ENCODE results near the gene MTCL3.

Gene MTCL3

DNA sequence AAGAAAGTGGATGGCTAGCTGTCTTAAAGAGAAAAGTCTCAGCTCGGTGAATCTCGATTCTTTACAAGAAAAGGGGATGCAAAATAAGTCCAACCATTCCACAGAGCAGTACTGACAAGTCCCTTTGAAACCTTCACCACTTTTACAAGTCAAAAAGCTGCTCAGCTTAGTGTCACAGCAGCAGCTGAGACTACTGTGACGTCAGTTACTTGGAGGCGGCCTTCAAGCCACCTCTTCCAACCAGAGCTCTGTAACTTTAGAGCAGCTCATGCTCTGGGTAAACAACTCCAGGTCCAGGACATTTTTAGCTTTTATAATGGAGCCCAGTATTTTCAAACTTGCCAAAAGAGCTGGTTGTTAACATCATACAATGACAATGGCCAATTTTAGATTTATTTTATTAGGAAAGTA, 59.9 kb downstream of the MTCL3 start, which contains the start of gene KIAA0408:
Gene KIAA0408, minus strand, starts transcription at position 159 of the 411 bp plus-strand sequence. CDS start 5,408 bp downstream, outside the sequence.
- Histone ChIP-seq H3K9me3 (ENCODE audit: insufficient read depth, low read length) (no peaks in the 10 kb centered on the region), H3K36me3 (ENCODE audit: insufficient read depth, insufficient read length, low read length) (no peaks in the 10 kb centered on the region), H3K4me1 (ENCODE audit: insufficient read depth, insufficient read length) (no peaks in the 10 kb centered on the region), H3K4me3 (ENCODE audit: insufficient read length, low read depth) (no peak within 1 kb of the TSS), H3K27me3 (ENCODE audit: insufficient read depth, insufficient read length) (no peaks in the 10 kb centered on the region), H3K9ac (ENCODE audit: insufficient read length, low read depth) (no peak within 1 kb of the TSS)
- peak; percentile 23 for DNase-seq (ENCODE audit: low read depth, low spot score)
- no peak for TF ChIP-seq YY1 (IDR thresholded peaks at IDR 0.05; ENCODE audit: insufficient read depth, insufficient read length)
- TF ChIP-seq ZNF274 (IDR thresholded peaks at IDR 0.05; ENCODE audit: low read depth, low read length), result no peak

DNA sequence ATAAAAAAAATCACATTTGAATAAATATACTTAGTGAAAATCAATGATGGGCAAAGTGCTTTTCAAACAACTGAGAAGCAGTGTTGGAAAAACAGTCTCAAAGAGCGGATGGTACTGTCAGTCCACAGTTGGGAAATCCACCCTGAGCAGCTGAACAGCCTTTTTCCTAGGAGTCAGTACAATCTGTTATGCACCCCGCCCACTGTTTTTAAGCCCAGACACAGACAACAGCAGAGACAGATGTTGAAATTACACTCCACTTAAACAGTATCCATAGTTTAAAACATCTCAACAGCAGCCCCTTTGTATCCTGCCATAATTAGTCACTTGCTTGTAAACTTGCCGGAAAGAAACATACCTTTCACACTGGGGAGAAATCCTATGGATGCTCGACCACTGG, 60.3 kb downstream of the MTCL3 start:
- Histone ChIP-seq H3K36me3 (ENCODE audit: insufficient read depth, insufficient read length, low read length) (no peaks in the 10 kb centered on the region), H3K4me1 (ENCODE audit: insufficient read depth, insufficient read length) (no peaks in the 10 kb centered on the region), H3K9me3 (ENCODE audit: insufficient read depth, low read length) (no peaks in the 10 kb centered on the region), H3K4me3 (ENCODE audit: insufficient read length, low read depth) (no peak overlapping the region), H3K27me3 (ENCODE audit: insufficient read depth, insufficient read length) (no peaks in the 10 kb centered on the region), H3K9ac (ENCODE audit: insufficient read length, low read depth) (no peak overlapping the region)
- no peak for DNase-seq (ENCODE audit: low read depth, low spot score)
- TF ChIP-seq YY1 (IDR thresholded peaks at IDR 0.05; ENCODE audit: insufficient read depth, insufficient read length) (no peak), SUZ12 (IDR thresholded peaks at IDR 0.05; ENCODE audit: extremely low read depth, insufficient read depth, insufficient read length) (no peak)

DNA sequence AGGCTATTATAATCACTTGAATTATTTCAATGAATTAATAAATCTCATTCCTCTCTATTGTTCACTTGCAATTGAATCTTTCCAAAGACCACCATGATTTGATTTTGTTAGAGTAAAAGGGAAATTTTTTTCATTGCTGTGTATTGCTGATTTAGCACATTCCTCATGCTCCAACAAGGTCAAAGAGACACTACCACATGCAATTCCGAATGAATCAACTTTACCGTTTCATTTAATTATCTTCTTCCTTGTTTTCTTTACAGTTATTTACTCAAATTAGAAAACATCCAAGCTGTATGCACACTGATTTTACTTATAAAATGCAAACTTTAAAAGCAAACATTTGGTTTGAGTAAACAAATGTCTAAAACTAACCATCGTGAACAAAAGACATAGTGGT, 60.9 kb downstream of the MTCL3 start:
- no peak for TF ChIP-seq ZNF274 (IDR thresholded peaks at IDR 0.05; ENCODE audit: low read depth, low read length)
- no peak for TF ChIP-seq YY1 (IDR thresholded peaks at IDR 0.05; ENCODE audit: insufficient read depth, insufficient read length)
- Histone ChIP-seq H3K27me3 (ENCODE audit: insufficient read depth, insufficient read length) (no peaks in the 10 kb centered on the region), H3K9ac (ENCODE audit: insufficient read length, low read depth) (no peak overlapping the region), H3K4me1 (ENCODE audit: insufficient read depth, insufficient read length) (no peaks in the 10 kb centered on the region), H3K4me3 (ENCODE audit: insufficient read length, low read depth) (no peak overlapping the region), H3K36me3 (ENCODE audit: insufficient read depth, insufficient read length, low read length) (no peaks in the 10 kb centered on the region), H3K9me3 (ENCODE audit: insufficient read depth, low read length) (no peaks in the 10 kb centered on the region)
- no peak for DNase-seq (ENCODE audit: low read depth, low spot score)

DNA sequence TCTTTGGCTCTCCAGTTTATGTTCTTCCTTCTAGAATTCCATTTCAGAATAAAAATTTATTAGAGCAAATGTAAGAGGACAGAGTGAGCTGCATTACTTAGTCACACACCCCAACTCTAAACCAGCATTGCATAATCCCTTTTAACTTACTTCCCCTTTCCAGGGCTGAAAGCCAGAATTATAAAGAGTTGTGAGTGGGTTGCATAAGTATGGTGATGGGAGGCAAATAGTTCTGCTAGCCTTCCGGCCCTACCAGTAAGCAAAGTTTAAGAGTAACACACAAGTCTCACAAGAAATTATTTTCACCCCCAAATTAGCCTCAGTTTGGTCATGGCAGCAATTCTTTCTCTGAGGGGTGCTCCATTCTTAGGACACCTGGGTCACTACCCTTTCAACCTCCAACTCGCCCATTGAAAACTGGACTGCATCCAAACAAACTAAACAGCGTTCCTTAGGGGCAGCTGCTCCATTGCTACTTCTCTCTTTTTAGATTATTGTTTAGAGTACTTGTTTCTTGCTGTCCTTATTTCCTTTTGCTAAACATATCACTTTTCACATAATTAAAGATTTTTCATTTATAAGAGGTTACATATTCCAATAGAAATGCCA, 61.6 kb downstream of the MTCL3 start:
- Histone ChIP-seq H3K9me3 (ENCODE audit: insufficient read depth, low read length) (no peaks in the 10 kb centered on the region), H3K9ac (ENCODE audit: insufficient read length, low read depth) (no peak overlapping the region), H3K36me3 (ENCODE audit: insufficient read depth, insufficient read length, low read length) (no peaks in the 10 kb centered on the region), H3K4me1 (ENCODE audit: insufficient read depth, insufficient read length) (no peaks in the 10 kb centered on the region), H3K4me3 (ENCODE audit: insufficient read length, low read depth) (no peak overlapping the region), H3K27me3 (ENCODE audit: insufficient read depth, insufficient read length) (no peaks in the 10 kb centered on the region)
- TF ChIP-seq SUZ12 (IDR thresholded peaks at IDR 0.05; ENCODE audit: extremely low read depth, insufficient read depth, insufficient read length), result no peak
- no peak for TF ChIP-seq ZNF274 (IDR thresholded peaks at IDR 0.05; ENCODE audit: low read depth, low read length)
- TF ChIP-seq YY1 (IDR thresholded peaks at IDR 0.05; ENCODE audit: insufficient read depth, insufficient read length), result no peak
- no peak for DNase-seq (ENCODE audit: low read depth, low spot score)

DNA sequence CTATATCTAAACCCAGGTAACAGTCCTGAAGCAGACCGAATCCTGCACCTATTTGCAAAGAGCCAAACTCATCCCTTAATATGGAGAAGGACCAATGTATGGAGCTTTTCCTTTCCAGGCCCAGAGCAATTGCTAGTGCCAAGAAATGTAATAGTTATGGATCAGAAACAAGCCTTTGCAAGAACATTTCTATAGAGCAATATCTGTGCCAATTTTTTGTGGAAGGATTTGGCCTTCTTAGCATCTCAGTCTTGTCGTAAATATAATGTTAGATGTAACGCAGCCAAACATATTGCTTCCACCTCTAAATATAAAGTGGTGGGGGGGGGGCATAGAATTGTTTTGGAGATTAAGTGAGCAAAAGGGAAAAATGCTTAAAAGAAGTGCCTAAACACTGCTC, 62.7 kb downstream of the MTCL3 start:
- Histone ChIP-seq H3K4me3 (ENCODE audit: insufficient read length, low read depth) (no peak overlapping the region), H3K36me3 (ENCODE audit: insufficient read depth, insufficient read length, low read length) (no peaks in the 10 kb centered on the region), H3K27me3 (ENCODE audit: insufficient read depth, insufficient read length) (no peaks in the 10 kb centered on the region), H3K4me1 (ENCODE audit: insufficient read depth, insufficient read length) (no peaks in the 10 kb centered on the region), H3K9me3 (ENCODE audit: insufficient read depth, low read length) (no peaks in the 10 kb centered on the region), H3K9ac (ENCODE audit: insufficient read length, low read depth) (no peak overlapping the region)
- no peak for TF ChIP-seq SUZ12 (IDR thresholded peaks at IDR 0.05; ENCODE audit: extremely low read depth, insufficient read depth, insufficient read length)
- no peak for TF ChIP-seq ZNF274 (IDR thresholded peaks at IDR 0.05; ENCODE audit: low read depth, low read length)
- TF ChIP-seq YY1 (IDR thresholded peaks at IDR 0.05; ENCODE audit: insufficient read depth, insufficient read length), result no peak
- DNase-seq (ENCODE audit: low read depth, low spot score), result no peak

DNA sequence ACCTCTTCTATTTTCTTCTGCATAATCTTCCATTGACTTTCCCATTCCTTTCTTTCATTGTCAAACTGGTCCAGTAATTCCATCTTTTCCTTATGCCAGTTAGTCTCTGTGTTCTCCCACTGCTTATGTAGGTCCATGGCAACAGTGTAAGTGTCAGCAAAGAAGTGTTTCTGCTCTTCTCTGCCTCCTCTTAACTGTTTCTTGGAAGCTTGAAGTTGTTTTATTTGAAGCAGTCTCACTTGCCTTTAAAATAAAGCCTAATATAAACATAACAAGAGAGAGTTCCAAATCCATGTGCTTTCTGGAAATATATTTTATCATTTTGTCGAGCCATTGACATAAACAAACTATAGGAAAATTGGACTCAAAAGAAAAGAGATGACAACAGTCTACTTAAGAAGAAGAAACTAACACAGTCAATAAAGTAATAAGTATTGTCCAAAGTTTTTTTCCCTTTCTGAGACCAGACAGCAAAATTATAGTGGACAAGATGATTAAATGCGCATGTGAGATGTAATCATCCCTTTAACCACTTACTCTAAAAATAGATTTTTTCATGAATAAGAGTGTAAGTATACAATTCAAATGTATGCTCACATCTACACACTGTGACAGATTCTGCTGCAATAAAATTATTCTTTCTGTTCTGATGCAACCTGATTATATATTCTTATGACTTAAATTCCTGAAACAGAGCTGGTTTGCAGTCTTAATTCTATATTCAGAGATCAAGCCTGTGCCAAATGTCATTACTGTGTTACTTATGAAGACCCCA, 65.1 kb downstream of the MTCL3 start:
- H3K27me3 ChIP-seq (ENCODE audit: insufficient read depth, insufficient read length), result no peaks in the 10 kb centered on the region
- DNase-seq (ENCODE audit: low read depth, low spot score), result no peak
- H3K4me1 ChIP-seq (ENCODE audit: insufficient read depth, insufficient read length), result no peaks in the 10 kb centered on the region
- H3K9ac ChIP-seq (ENCODE audit: insufficient read length, low read depth), result no peak overlapping the region
- no peak overlapping the region for H3K4me3 ChIP-seq (ENCODE audit: insufficient read length, low read depth)
- no peaks in the 10 kb centered on the region for H3K9me3 ChIP-seq (ENCODE audit: insufficient read depth, low read length)
- no peaks in the 10 kb centered on the region for H3K36me3 ChIP-seq (ENCODE audit: insufficient read depth, insufficient read length, low read length)
- TF ChIP-seq YY1 (IDR thresholded peaks at IDR 0.05; ENCODE audit: insufficient read depth, insufficient read length) (no peak), SUZ12 (IDR thresholded peaks at IDR 0.05; ENCODE audit: extremely low read depth, insufficient read depth, insufficient read length) (no peak)

DNA sequence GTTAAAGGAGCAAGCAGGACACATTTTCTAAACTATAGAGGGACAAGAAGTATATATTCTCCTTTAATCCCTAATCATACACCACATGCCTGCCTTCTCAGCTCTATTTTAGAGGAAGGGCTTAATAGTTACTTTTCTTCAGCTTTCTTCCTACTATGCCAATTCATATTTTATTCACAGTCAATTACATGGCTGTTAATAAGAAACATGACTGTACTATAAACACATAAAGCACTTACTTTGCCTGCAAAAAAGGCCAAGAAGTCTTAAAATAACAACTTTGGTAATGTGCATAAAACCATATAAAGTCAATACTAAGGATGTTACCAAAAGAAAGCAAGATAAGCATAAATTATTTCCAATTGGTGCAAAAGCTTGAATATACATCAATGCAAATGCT, 66.3 kb downstream of the MTCL3 start:
- Histone ChIP-seq H3K9ac (ENCODE audit: insufficient read length, low read depth) (no peak overlapping the region), H3K9me3 (ENCODE audit: insufficient read depth, low read length) (no peaks in the 10 kb centered on the region), H3K36me3 (ENCODE audit: insufficient read depth, insufficient read length, low read length) (no peaks in the 10 kb centered on the region), H3K27me3 (ENCODE audit: insufficient read depth, insufficient read length) (no peaks in the 10 kb centered on the region), H3K4me1 (ENCODE audit: insufficient read depth, insufficient read length) (no peaks in the 10 kb centered on the region), H3K4me3 (ENCODE audit: insufficient read length, low read depth) (no peak overlapping the region)
- no peak for DNase-seq (ENCODE audit: low read depth, low spot score)
- TF ChIP-seq YY1 (IDR thresholded peaks at IDR 0.05; ENCODE audit: insufficient read depth, insufficient read length) (no peak), SUZ12 (IDR thresholded peaks at IDR 0.05; ENCODE audit: extremely low read depth, insufficient read depth, insufficient read length) (no peak), ZNF274 (IDR thresholded peaks at IDR 0.05; ENCODE audit: low read depth, low read length) (no peak)

Data from NT2/D1 (cell line).